GM19025 (cell line): ENCODE measurements around the gene ZNF581.
A peak's percentile ranks its signal among the peaks of the same experiment; 100 is the strongest.

Experiments
- ATAC-seq: cut with Tn5 transposase; IDR thresholded peaks from one replicate; pipeline ENCODE4 v1.9.1; 2021; ENCODE audit warnings: mild to moderate bottlenecking, low read depth, moderate library complexity; ENCODE audit not compliant: unreplicated experiment

The ZNF581 gene

GRCh38 chr19:55611300-55611982 is 32.0 kb upstream of the ZNF581 start:
- ATAC-seq, result no peak

DNA sequence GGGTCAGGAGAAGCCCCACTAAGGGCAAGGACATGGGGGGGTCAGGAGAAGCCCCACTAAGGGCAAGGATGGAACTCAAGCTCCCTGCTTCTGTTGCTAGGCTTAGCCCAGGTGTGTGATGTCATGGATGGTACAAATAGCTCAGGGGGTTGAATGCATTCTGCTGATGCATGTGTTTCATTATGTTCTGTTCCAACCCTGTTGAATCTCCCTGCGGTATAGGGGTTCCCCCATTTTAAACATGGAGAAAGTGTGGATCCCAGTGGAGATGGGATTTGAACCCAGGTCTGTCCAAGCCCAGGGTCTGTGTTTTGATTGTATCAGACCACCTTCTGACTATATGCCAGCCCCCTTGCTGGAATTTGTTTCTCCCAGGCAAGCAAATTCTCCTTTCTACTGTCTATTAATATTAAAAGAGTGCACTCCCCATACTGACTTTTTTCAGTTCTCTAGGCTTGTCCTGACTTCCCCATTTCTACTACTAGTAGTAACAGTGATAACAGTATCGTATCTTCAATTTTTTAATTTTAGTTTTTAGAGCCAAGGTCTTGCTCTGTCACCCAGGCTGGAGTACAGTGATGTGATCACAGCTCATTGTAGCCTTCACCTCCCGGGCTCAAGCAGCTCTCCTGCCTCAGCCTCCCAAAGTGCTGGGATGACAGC is 31.3 kb upstream of the ZNF581 start:
- no peak for ATAC-seq

- no peak for ATAC-seq
Observed at GRCh38 chr19:55613396-55613795, 30.1 kb upstream of the ZNF581 start.

DNA sequence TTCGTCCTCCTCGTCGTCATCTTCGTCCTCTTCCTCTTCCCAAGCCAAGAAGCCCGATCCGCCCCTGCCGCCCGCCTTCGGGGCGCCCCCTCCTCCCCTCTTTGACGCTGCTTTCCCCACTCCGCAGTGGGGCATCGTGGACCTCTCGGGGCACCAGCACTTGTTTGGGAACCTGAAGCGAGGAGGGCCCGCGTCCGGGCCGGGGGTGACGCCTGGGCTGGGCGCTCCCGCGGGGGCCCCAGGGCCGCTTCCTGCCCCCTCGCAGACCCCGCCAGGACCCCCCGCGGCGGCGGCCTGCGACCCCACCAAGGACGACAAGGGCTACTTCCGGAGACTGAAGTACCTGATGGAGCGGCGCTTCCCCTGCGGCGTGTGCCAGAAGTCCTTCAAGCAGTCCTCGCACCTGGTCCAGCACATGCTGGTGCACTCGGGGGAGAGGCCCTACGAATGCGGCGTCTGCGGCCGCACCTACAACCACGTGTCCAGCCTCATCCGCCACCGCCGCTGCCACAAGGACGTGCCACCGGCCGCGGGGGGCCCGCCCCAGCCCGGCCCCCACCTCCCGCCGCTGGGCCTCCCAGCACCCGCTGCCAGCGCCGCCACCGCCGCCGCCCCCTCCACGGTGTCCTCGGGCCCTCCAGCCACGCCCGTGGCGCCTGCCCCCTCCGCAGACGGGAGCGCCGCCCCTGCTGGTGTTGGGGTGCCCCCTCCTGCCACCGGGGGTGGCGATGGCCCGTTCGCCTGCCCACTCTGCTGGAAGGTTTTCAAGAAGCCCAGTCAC is 29.3 kb upstream of the ZNF581 start:
- no peak for ATAC-seq

GRCh38 chr19:55614711-55615542 is 28.5 kb upstream of the ZNF581 start:
- ATAC-seq, result no peak

DNA sequence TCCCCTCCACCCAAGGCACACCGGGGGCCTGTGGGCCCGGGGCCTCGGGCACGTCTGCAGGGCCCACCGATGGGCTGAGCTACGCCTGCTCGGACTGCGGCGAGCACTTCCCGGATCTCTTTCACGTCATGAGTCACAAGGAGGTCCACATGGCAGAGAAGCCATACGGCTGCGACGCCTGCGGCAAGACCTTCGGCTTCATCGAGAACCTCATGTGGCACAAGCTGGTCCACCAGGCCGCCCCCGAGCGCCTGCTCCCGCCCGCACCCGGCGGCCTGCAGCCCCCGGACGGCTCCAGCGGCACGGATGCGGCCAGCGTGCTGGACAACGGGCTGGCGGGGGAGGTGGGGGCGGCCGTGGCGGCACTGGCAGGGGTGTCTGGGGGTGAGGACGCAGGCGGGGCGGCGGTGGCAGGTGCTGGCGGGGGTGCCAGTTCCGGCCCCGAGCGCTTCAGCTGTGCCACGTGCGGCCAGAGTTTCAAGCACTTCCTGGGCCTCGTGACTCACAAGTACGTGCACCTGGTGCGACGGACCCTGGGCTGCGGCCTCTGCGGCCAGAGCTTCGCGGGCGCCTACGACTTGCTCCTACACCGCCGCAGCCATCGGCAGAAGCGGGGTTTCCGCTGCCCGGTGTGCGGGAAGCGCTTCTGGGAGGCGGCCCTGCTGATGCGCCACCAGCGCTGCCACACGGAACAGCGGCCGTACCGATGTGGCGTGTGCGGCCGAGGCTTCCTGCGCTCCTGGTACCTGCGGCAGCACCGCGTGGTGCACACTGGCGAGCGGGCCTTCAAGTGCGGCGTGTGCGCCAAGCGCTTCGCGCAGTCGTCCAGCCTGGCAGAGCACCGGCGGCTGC is 27.7 kb upstream of the ZNF581 start:
- no peak for ATAC-seq

DNA sequence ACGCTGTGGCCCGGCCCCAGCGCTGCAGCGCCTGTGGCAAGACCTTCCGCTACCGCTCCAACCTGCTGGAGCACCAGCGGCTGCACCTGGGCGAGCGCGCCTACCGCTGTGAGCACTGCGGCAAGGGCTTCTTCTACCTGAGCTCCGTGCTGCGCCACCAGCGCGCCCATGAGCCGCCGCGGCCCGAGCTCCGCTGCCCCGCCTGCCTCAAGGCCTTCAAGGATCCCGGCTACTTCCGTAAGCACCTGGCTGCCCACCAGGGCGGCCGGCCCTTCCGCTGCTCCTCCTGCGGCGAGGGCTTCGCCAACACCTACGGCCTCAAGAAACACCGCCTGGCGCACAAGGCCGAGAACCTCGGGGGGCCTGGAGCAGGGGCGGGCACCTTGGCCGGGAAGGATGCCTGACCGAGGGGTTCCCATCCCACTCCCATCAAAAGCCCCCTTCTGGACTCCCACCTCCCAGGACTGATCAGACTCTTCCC is 27.0 kb upstream of the ZNF581 start:
- ATAC-seq, result no peak

GRCh38 chr19:55617426-55617825 is 26.0 kb upstream of the ZNF581 start:
- no peak for ATAC-seq

- no peak for ATAC-seq
Observed at GRCh38 chr19:55618426-55618825, 25.0 kb upstream of the ZNF581 start.

- no peak for ATAC-seq
Observed at GRCh38 chr19:55619286-55619685, 24.2 kb upstream of the ZNF581 start.

DNA sequence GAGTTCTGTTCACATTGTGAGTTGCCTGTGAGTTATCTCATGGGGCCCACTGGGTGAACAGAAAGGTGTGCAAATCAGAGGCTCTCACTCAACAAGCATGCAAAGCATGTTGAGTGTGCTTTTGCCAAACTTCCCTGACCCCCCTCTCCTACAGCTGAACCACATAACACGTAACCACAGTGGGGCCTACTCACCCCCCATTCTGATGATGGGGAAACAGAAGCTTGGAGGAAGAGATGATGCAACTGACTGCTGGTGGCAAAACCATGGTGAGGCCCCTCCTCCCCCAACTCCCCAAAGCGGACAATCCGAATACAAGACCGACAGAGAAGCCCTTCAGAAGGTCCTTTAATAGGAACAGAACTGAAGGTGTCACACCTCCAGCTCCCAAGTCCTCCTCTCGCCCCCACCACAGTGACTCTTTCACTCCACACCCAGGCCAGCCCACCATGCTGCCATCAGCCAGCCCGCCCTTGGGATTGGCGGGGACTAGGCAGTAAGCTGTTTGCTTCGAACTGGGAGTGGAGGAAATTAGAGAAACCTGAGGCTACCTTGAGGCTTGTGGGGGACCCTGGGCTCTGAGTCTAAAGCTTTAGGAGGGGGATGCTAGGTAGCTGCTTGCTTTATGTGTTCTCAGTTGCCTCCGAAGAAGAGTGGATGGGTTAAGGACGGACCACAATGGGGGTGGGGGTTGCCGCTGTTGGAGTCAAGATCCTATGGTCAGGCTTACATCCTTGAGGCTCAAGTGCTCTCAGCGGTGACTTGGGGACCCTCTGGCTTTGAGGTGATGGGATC is 22.8 kb upstream of the ZNF581 start:
- no peak for ATAC-seq

GRCh38 chr19:55621205-55621672 is 22.2 kb upstream of the ZNF581 start:
- no peak for ATAC-seq

GRCh38 chr19:55621673-55622231 is 21.7 kb upstream of the ZNF581 start:
- ATAC-seq, result no peak

DNA sequence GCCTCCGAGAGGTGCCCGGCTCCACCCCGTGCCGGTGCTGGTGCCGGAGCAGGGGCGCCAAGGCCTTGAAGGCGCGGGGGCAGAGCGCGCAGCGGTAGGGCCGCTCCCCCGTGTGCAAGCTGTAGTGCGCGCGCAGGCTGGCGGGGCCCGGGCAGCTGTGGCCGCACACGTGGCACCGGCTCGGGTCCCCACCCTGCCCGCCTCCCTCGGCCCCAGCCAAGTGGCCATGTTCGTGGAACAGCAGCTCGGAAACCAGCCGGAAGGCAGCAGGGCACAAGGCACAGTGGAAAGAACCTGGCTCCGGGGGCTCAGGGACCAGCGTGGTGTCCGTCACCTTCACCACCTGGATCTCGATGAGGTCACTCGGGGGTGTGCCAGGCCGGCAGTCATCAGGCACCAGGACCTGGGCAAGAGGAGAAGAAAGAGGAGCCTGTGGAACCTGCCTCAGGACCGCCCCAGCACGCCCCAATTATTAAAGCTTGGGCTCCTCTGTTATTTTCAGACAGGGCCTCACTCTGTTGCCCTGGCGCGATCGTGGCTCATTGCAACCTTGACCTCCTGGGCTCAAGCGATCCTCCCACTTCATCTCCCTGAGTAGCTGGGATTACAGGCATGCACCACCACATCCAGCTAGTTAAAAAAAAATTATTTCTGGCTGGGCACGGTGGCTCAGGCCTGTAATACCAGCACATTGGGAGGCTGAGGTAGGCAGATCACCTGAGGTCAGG is 21.0 kb upstream of the ZNF581 start:
- no peak for ATAC-seq

DNA sequence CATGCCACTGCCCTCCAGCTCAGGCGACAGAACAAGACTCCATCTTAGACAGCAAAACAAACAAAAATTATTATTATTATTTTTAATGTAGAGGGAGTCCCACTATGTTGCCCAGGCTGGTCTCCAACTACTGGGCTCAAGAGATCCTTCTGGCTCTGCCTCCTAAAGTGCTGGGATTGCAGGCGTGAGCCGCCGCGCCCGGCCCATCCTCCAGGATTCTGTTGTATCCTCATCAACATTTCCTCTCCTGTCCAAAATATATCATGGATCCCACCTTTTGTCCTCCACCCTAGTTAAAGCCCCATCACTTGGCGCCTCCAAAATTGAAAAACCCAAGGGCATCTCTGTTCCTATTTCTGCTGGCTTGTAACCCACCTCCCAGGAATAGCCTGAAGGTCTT is 20.3 kb upstream of the ZNF581 start:
- ATAC-seq, result no peak

DNA sequence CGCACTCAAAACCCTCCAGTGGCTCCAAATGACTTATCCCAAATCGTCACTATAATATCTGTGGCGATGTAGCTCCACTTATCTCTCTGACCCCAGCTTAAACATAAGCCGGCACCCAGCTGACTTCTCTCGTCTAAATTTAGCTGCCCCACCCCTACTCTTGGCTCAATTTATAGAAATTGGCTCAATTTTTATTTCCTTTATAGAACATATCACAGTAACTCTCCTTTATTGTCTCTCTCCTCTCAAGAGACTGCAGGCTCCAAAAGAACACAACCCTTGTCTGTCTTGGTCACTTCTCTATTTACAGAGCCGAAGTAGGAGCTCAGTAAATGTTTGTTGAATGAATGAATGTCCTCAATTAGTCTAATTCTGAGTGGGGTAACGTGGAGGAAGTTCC is 19.9 kb upstream of the ZNF581 start:
- ATAC-seq, result no peak

DNA sequence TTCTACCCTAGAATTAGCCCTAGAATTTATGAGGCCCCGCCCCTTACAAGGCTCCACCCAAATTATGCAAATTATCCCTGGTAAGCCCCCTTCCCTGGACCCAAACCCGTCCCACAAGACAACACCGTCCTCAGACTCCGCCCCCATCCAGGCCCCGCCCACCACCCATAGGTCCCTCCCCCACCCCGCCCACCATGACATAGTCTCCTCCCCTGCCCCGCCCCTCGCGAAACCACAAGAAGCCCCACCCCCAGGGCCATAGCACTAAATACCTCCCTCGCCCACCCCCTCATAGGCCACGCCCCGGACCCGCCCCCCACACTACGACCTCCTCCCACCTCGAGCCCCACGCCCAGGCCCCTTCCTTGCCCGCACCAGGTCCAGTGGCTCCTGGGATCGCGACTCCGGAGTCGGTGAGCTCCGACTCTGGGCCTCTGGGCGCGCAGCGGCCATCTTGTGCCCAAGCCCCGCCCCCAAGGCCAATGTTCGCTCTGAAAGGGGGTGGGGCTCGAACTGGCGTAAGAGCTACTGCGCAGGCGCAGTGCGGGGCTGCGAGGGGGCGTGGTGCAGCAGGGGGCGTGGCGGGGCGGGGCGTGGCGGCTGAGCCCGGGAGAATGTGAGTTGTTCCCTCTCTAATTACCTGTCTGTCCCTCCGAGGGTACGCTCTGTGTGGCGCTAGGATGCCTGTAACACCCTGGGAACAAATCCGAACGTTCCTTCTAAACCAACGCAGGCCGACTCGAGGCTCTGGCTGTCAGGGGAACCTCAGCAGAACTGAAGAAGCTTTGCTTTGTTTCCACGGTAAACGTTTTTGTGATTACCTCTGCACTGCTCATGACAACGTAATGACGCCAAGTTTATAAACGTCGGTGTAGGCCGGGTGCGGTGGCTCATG is 19.1 kb upstream of the ZNF581 start, which contains the start of gene ZNF784:
Gene ZNF784, minus strand, starts transcription at position 458 of the 895 bp plus-strand sequence. Its CDS starts 5 bp downstream, at position 453.
- ATAC-seq, result peak; percentile 45
